Aorta (tissue), 5 donors: Measurements from ENCODE around the gene SLC52A3. TPM values are rescaled to one million over a fixed set of nuclear protein-coding genes. Genes with fewer than 3 reads are reported as not detected.
"Not testable (repeated sequence)": the region's sequence is repeated elsewhere in the genome, so short reads cannot be mapped to it uniquely, and the experiment has no call there.

Source experiments
- ATAC-seq: fragments of 200-7000 bp; cut with Tn5 transposase; one replicate; pipeline ENCODE4 v1.9.1; 2022; ENCODE audit warnings: moderate library complexity; ENCODE audit not compliant: low FRiP score
- DNase-seq, 2 donors: peaks; one replicate each; pipeline ENCODE4 v3.0.0-alpha.2; 2020
- H3K27ac ChIP-seq, 2 donors: one replicate each; pipeline ENCODE4 v1.5.1; 2013; ENCODE audit warnings: low read length in 2 of 2, mild to moderate bottlenecking in 2 of 2, moderate library complexity in 2 of 2, control low read depth in 1 of 2, inconsistent platforms in 1 of 2, low read depth in 1 of 2
- H3K27me3 ChIP-seq, 2 donors: one replicate each; pipeline ENCODE4 v1.6.1; 2013; ENCODE audit warnings: control low read depth in 1 of 2, low read length in 1 of 2, mild to moderate bottlenecking in 1 of 2, moderate library complexity in 1 of 2; ENCODE audit not compliant: insufficient read depth in 2 of 2, control insufficient read depth in 1 of 2
- H3K36me3 ChIP-seq, 2 donors: one replicate each; pipeline ENCODE4 v1.6.1; 2013; ENCODE audit warnings: control low read depth in 1 of 2, low read length in 1 of 2, mild to moderate bottlenecking in 1 of 2; ENCODE audit not compliant: insufficient read depth in 2 of 2, control insufficient read depth in 1 of 2
- H3K4me1 ChIP-seq, 2 donors: one replicate each; pipeline ENCODE4 v1.6.1; 2013; ENCODE audit warnings: low read length in 2 of 2, control low read depth in 1 of 2, mild to moderate bottlenecking in 1 of 2, moderate library complexity in 1 of 2; ENCODE audit not compliant: insufficient read depth in 2 of 2, control insufficient read depth in 1 of 2
- H3K4me3 ChIP-seq, 2 donors: one replicate each; pipeline ENCODE4 v1.5.1; 2013; ENCODE audit warnings: low read length in 2 of 2, control low read depth in 1 of 2, mild to moderate bottlenecking in 1 of 2
- H3K9me3 ChIP-seq: one replicate; pipeline ENCODE4 v1.6.1; 2013; ENCODE audit warnings: mild to moderate bottlenecking, low read length; ENCODE audit not compliant: control insufficient read depth
- WGBS, 2 donors: extraction: QIAGEN DNeasy Blood & Tissue Kit; methylation state at CpG; one replicate each; pipeline ENCODE4 v1.1.7; 2013; 5-methylcytosine and 5-hydroxymethylcytosine counted together
- intact Hi-C, 2 donors: fragments of 100-400 bp; cut with DNase I; formaldehyde crosslinking; loops; one replicate each; pipeline versions ENCODE4 v1.14.2 to v1.15.0; 2022
- polyA plus RNA-seq, 2 donors: library from polyadenylated mRNA; stranded (reverse); fragments of 200-250 nt; gene quantifications; one replicate each; pipeline ENCODE4 v1.2.3, GENCODE V29; 2013
- total RNA-seq, 2 donors: library from RNA; stranded (reverse); fragmentation: NEBNext Ultra II Directional; extraction: Animal tissue kit (Norgen Biotek cat#: 25700); gene quantifications; one replicate each; pipeline ENCODE4 v1.2.1, GENCODE V29; 2021
- donor health status: healthy with polysubstance abuse.
- donor health status: Bipolar disorder and iron deficiency.
- donor health status: DM: no; HTN: no; CAD: no.
- donor health status: DM: no; HTN: no; CAD: no.
- donor health status: DM: yes; HTN: yes; CAD: no.

The SLC52A3 gene
- total and polyA plus RNA-seq, 4 donors = 0.25 to 0.78 (median 0.69) TPM; not detected in 1

GRCh38 chr20:728256-728944 lies 39.9 kb downstream of the SLC52A3 start:
- DNase-seq (peak in 1 of 2 donors; percentile 80), ATAC-seq (no peak)
- Histone ChIP-seq H3K27ac (no peak overlapping the region), H3K4me1 (no peaks in the 10 kb centered on the region), H3K9me3 (no peaks in the 10 kb centered on the region), H3K4me3 (peak overlapping the region in 1 of 2 donors; percentile 9), H3K27me3 (no peaks in the 10 kb centered on the region), H3K36me3 (no peaks in the 10 kb centered on the region)
- 1 to 2% methylated on average over 46 to 60 of the region's 60 CpGs for whole genome bisulfite sequencing, 2 donors
- intact Hi-C loops = no loop called here

- 60 to 62% methylated on average over 4 of the region's 4 CpGs for WGBS, 2 donors
- DNase-seq (no peak), ATAC-seq (no peak)
- intact Hi-C loops = no loop called here
- Histone ChIP-seq H3K27me3 (no peaks in the 10 kb centered on the region), H3K4me3 (no peak overlapping the region), H3K9me3 (peaks cover 1% of the 10 kb centered on the region), H3K36me3 (no peaks in the 10 kb centered on the region), H3K27ac (no peak overlapping the region), H3K4me1 (no peaks in the 10 kb centered on the region)
These were observed 42.1 kb downstream of the SLC52A3 start for GRCh38 chr20:726160-726559.

GRCh38 chr20:725491-725890 lies 42.8 kb downstream of the SLC52A3 start:
- Histone ChIP-seq H3K4me1 (no peaks in the 10 kb centered on the region), H3K27me3 (no peaks in the 10 kb centered on the region), H3K27ac (no peak overlapping the region), H3K4me3 (no peak overlapping the region), H3K36me3 (no peaks in the 10 kb centered on the region), H3K9me3 (peaks cover 1% of the 10 kb centered on the region)
- ATAC-seq (no peak), DNase-seq (peak in 1 of 2 donors; percentile 6)
- intact Hi-C loops = no loop called here
- 90 to 94% methylated on average over 7 of the region's 7 CpGs for WGBS, 2 donors

- WGBS, 2 donors = 67 to 69% methylated on average over 7 of the region's 7 CpGs
- H3K27me3 ChIP-seq, H3K4me3 ChIP-seq, H3K27ac ChIP-seq, H3K9me3 ChIP-seq, ATAC-seq, intact Hi-C loops, H3K36me3 ChIP-seq, H3K4me1 ChIP-seq: not testable (repeated sequence)
- DNase-seq = peak in 1 of 2 donors; percentile 21
These were observed 43.5 kb downstream of the SLC52A3 start for GRCh38 chr20:724797-725196.

GRCh38 chr20:723756-724155 lies 44.5 kb downstream of the SLC52A3 start:
- ATAC-seq (no peak), DNase-seq (peak in 1 of 2 donors; percentile 50)
- intact Hi-C loops = no loop called here
- Histone ChIP-seq H3K36me3 (no peaks in the 10 kb centered on the region), H3K9me3 (peaks cover 1% of the 10 kb centered on the region), H3K4me1 (no peaks in the 10 kb centered on the region), H3K27ac (no peak overlapping the region), H3K27me3 (no peaks in the 10 kb centered on the region), H3K4me3 (no peak overlapping the region)
- 52 to 56% methylated on average over 8 of the region's 8 CpGs for WGBS, 2 donors

- WGBS, 2 donors = 70 to 79% methylated on average over 11 of the region's 11 CpGs
- no peak overlapping the region for H3K4me3 ChIP-seq
- intact Hi-C loops = no loop called here
- no peaks in the 10 kb centered on the region for H3K4me1 ChIP-seq
- no peaks in the 10 kb centered on the region for H3K27me3 ChIP-seq
- H3K27ac ChIP-seq = no peak overlapping the region
- peaks cover 1% of the 10 kb centered on the region for H3K9me3 ChIP-seq
- no peaks in the 10 kb centered on the region for H3K36me3 ChIP-seq
- ATAC-seq (no peak), DNase-seq (peak in 1 of 2 donors; percentile 24)
These were observed 45.3 kb downstream of the SLC52A3 start for GRCh38 chr20:722822-723644.

GRCh38 chr20:721876-722275 lies 46.4 kb downstream of the SLC52A3 start:
- intact Hi-C loops = no loop called here
- Histone ChIP-seq H3K4me3 (no peak overlapping the region), H3K27me3 (no peaks in the 10 kb centered on the region), H3K4me1 (no peaks in the 10 kb centered on the region), H3K27ac (no peak overlapping the region), H3K36me3 (no peaks in the 10 kb centered on the region), H3K9me3 (peaks cover 1% of the 10 kb centered on the region)
- 88 to 91% methylated on average over 4 of the region's 4 CpGs for WGBS, 2 donors
- DNase-seq (peak in 1 of 2 donors; percentile 23), ATAC-seq (no peak)

- no peak overlapping the region for H3K27ac ChIP-seq
- H3K4me3 ChIP-seq = no peak overlapping the region
- ATAC-seq (no peak), DNase-seq (no peak)
- no peaks in the 10 kb centered on the region for H3K27me3 ChIP-seq
- no peaks in the 10 kb centered on the region for H3K36me3 ChIP-seq
- peaks cover 1% of the 10 kb centered on the region for H3K9me3 ChIP-seq
- intact Hi-C loops = no loop called here
- WGBS, 2 donors = 40 to 49% methylated on average over 11 of the region's 11 CpGs
- no peaks in the 10 kb centered on the region for H3K4me1 ChIP-seq
These were observed 48.5 kb downstream of the SLC52A3 start for GRCh38 chr20:719816-720215.

- Histone ChIP-seq H3K27ac (no peak overlapping the region), H3K4me1 (no peaks in the 10 kb centered on the region), H3K9me3 (peaks cover 1% of the 10 kb centered on the region), H3K4me3 (no peak overlapping the region), H3K36me3 (no peaks in the 10 kb centered on the region), H3K27me3 (no peaks in the 10 kb centered on the region)
- DNase-seq = no peak
- no peak for ATAC-seq
- 81 to 86% methylated on average over 5 of the region's 5 CpGs for WGBS, 2 donors
- intact Hi-C loops = no loop called here
These were observed 49.2 kb downstream of the SLC52A3 start for GRCh38 chr20:719068-719467.
